ENCODE measurements around the gene TMTC2. TPM values are rescaled to one million over a fixed set of nuclear protein-coding genes. Genes with fewer than 3 reads are reported as not detected.

Gene TMTC2
- 0.54 TPM for polyA plus RNA-seq (2013, experiment 1 of 2)
- 0.64 TPM for polyA plus RNA-seq (2013, experiment 2 of 2)

DNA sequence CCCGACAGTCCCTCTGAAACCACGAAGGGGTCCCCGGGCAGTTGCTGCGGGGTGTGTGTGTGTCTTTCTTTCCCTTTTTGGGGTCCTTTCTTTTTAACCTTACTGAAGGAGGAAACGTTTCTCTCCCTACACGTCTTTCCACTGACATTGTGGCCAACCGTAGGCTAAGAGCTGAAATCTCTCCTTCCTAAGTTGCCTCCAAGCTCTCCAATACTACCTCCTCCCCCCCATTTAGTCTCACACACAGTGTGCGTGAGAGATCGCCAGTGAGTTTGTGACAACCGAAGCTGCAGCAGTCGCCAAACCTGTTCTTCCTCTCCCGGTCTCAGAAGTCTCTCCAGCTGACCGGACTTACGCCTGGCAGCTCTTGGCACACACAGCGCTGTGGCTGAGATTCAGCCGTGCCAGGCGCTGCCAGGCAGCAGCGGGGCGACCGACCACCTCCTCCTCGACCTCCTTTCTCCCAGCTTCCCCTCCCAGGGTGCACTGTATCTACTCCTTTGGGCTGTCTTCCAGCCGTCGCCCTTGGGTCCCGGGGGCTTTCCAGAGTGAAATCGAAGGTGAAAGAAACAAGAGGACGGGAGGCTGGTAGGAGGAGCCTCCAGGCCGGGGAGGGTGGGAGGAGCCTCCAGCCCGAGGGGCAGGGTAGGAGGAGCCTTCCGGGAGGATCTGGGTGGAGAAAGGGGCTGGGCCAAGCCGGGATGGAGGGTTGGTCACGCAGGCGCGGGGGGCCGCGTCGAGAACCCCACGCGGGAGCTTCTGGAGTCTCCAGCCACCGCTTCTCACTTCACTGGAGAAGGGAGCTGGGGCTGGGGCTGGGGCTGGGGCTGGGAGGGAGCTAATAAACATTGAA, at the start of gene TMTC2:
TSS of gene TMTC2 (plus strand) at position 739 of the 853 bp plus-strand sequence.
- Histone ChIP-seq H2BK12ac (ENCODE audit: low read length in 2 of 2) (peak within 1 kb of the TSS in 1 of 2 experiments; percentile 82), H3K4ac (ENCODE audit: low read depth in 1 of 2, low read length in 2 of 2) (no peak within 1 kb of the TSS), H4K8ac (ENCODE audit: low read length) (no peak within 1 kb of the TSS), H3K27me3 (ENCODE audit: control insufficient read depth in 1 of 2, insufficient read depth in 1 of 2, low read length in 2 of 2) (peaks cover 0 to 11% of the 10 kb centered on the region in 2 experiments), H2BK15ac (ENCODE audit: low read depth, poor library complexity, severe bottlenecking) (no peak within 1 kb of the TSS), H3K14ac (ENCODE audit: low read length in 2 of 2) (peak within 1 kb of the TSS in 1 of 2 experiments; percentile 37), H3K79me1 (replicated peaks; ENCODE audit: low read length, poor library complexity, severe bottlenecking) (peaks cover 4% of the 10 kb centered on the region), H4K91ac (ENCODE audit: low read length) (no peak within 1 kb of the TSS), H3K4me2 (ENCODE audit: low read length, poor library complexity, severe bottlenecking) (peak within 1 kb of the TSS; percentile 92), H3K9ac (ENCODE audit: low read length) (peak within 1 kb of the TSS; percentile 91), H3K4me3 (ENCODE audit: insufficient read depth in 1 of 2, low read depth in 1 of 2, low read length in 2 of 2) (peak within 1 kb of the TSS; percentile 71 to 97), H2BK120ac (ENCODE audit: low read depth, low read length) (no peak within 1 kb of the TSS), H3K18ac (ENCODE audit: low read depth in 1 of 2, low read length in 2 of 2) (peak within 1 kb of the TSS; percentile 52 to 55), H3K23ac (ENCODE audit: low read length in 2 of 2) (no peak within 1 kb of the TSS), H3K27ac (ENCODE audit: low read length, poor library complexity, severe bottlenecking) (peak within 1 kb of the TSS; percentile 90), H2AK5ac (ENCODE audit: low read length, severe bottlenecking) (no peak within 1 kb of the TSS), H3K9me3 (ENCODE audit: control insufficient read depth, low read length) (no peaks in the 10 kb centered on the region), H2AFZ (ENCODE audit: low read depth, low read length) (peak within 1 kb of the TSS; percentile 84), H3K4me1 (ENCODE audit: control insufficient read depth, insufficient read depth, low read depth, low read length) (peaks cover 2% of the 10 kb centered on the region), H2BK5ac (ENCODE audit: low read depth, low read length, poor library complexity, severe bottlenecking) (peak within 1 kb of the TSS; percentile 97), H3K36me3 (ENCODE audit: control insufficient read depth in 1 of 2, insufficient read depth in 2 of 2, low read depth in 1 of 2, low read length in 2 of 2) (no peaks in the 10 kb centered on the region)
- DNase-seq: peak; percentile 95
- WGBS: 2% methylated on average over 25 of the region's 39 CpGs

DNA sequence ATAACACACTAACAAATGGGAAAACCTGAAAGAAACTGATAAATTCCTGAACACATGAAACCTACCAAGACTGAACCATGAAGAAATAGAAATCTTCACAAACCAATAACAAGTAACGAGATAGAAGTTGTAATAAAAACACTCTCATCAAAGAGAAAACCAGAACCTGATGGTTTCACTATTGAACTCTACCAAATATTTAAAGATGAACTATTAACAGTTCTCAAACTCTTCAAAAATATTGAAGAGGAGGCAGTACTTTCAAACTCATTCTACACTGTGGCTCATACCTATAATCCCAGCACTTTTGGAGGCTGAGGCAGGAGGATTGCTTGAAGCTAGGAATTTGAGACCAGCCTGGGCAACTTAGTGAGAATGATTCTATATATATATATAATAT, 48.4 kb upstream of the TMTC2 start:
- Histone ChIP-seq H2AK5ac (ENCODE audit: low read length, severe bottlenecking) (no peak overlapping the region), H2BK120ac (ENCODE audit: low read depth, low read length) (no peak overlapping the region), H3K4ac (ENCODE audit: low read depth in 1 of 2, low read length in 2 of 2) (no peak overlapping the region), H3K79me1 (replicated peaks; ENCODE audit: low read length, poor library complexity, severe bottlenecking) (no peaks in the 10 kb centered on the region), H3K36me3 (ENCODE audit: control insufficient read depth in 1 of 2, insufficient read depth in 2 of 2, low read depth in 1 of 2, low read length in 2 of 2) (no peaks in the 10 kb centered on the region), H2BK15ac (ENCODE audit: low read depth, poor library complexity, severe bottlenecking) (no peak overlapping the region), H3K9ac (ENCODE audit: low read length) (no peak overlapping the region), H3K4me3 (ENCODE audit: insufficient read depth in 1 of 2, low read depth in 1 of 2, low read length in 2 of 2) (no peak overlapping the region), H3K23ac (ENCODE audit: low read length in 2 of 2) (no peak overlapping the region), H3K14ac (ENCODE audit: low read length in 2 of 2) (no peak overlapping the region), H4K8ac (ENCODE audit: low read length) (no peak overlapping the region), H2AFZ (ENCODE audit: low read depth, low read length) (no peak overlapping the region), H3K4me2 (ENCODE audit: low read length, poor library complexity, severe bottlenecking) (no peak overlapping the region), H3K18ac (ENCODE audit: low read depth in 1 of 2, low read length in 2 of 2) (no peak overlapping the region), H3K27me3 (ENCODE audit: control insufficient read depth in 1 of 2, insufficient read depth in 1 of 2, low read length in 2 of 2) (no peaks in the 10 kb centered on the region), H3K4me1 (ENCODE audit: control insufficient read depth, insufficient read depth, low read depth, low read length) (no peaks in the 10 kb centered on the region), H2BK5ac (ENCODE audit: low read depth, low read length, poor library complexity, severe bottlenecking) (no peak overlapping the region), H4K91ac (ENCODE audit: low read length) (no peak overlapping the region), H3K9me3 (ENCODE audit: control insufficient read depth, low read length) (no peaks in the 10 kb centered on the region), H3K27ac (ENCODE audit: low read length, poor library complexity, severe bottlenecking) (no peak overlapping the region), H2BK12ac (ENCODE audit: low read length in 2 of 2) (no peak overlapping the region)
- WGBS: 86% methylated on average over 1 of the region's 1 CpG
- DNase-seq: no peak

DNA sequence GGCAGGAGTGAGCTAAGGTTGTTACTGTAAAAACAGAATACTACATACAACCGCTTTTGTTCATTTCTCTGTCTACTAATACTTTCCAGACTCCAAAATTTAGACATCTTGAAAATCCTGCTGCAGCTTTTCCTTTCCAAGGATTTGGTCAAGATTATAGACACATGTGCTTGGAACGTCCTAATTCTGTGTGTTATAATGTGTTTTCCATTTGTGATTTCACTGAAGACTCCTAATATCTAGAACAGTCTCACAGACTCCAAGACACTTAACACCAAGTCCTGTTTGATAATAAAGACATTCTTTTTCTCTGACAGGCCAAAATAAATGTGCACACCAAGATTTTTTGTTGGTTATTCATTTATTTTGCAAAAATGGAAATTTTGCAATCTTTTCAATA, 41.8 kb upstream of the TMTC2 start:
- H2BK120ac ChIP-seq (ENCODE audit: low read depth, low read length): no peak overlapping the region
- H4K8ac ChIP-seq (ENCODE audit: low read length): no peak overlapping the region
- H3K4me3 ChIP-seq (ENCODE audit: insufficient read depth in 1 of 2, low read depth in 1 of 2, low read length in 2 of 2): no peak overlapping the region
- no peak overlapping the region for H2BK12ac ChIP-seq (ENCODE audit: low read length in 2 of 2)
- H3K4ac ChIP-seq (ENCODE audit: low read depth in 1 of 2, low read length in 2 of 2): no peak overlapping the region
- WGBS: 91% methylated on average over 1 of the region's 2 CpGs
- no peak overlapping the region for H3K4me2 ChIP-seq (ENCODE audit: low read length, poor library complexity, severe bottlenecking)
- H3K36me3 ChIP-seq (ENCODE audit: control insufficient read depth in 1 of 2, insufficient read depth in 2 of 2, low read depth in 1 of 2, low read length in 2 of 2): no peaks in the 10 kb centered on the region
- no peak overlapping the region for H3K27ac ChIP-seq (ENCODE audit: low read length, poor library complexity, severe bottlenecking)
- no peaks in the 10 kb centered on the region for H3K9me3 ChIP-seq (ENCODE audit: control insufficient read depth, low read length)
- no peak overlapping the region for H2BK5ac ChIP-seq (ENCODE audit: low read depth, low read length, poor library complexity, severe bottlenecking)
- no peak overlapping the region for H2BK15ac ChIP-seq (ENCODE audit: low read depth, poor library complexity, severe bottlenecking)
- DNase-seq: no peak
- no peak overlapping the region for H3K14ac ChIP-seq (ENCODE audit: low read length in 2 of 2)
- no peak overlapping the region for H4K91ac ChIP-seq (ENCODE audit: low read length)
- no peak overlapping the region for H2AK5ac ChIP-seq (ENCODE audit: low read length, severe bottlenecking)
- no peak overlapping the region for H2AFZ ChIP-seq (ENCODE audit: low read depth, low read length)
- no peak overlapping the region for H3K9ac ChIP-seq (ENCODE audit: low read length)
- H3K18ac ChIP-seq (ENCODE audit: low read depth in 1 of 2, low read length in 2 of 2): no peak overlapping the region
- H3K4me1 ChIP-seq (ENCODE audit: control insufficient read depth, insufficient read depth, low read depth, low read length): no peaks in the 10 kb centered on the region
- no peaks in the 10 kb centered on the region for H3K27me3 ChIP-seq (ENCODE audit: control insufficient read depth in 1 of 2, insufficient read depth in 1 of 2, low read length in 2 of 2)
- H3K79me1 ChIP-seq (replicated peaks; ENCODE audit: low read length, poor library complexity, severe bottlenecking): no peaks in the 10 kb centered on the region
- H3K23ac ChIP-seq (ENCODE audit: low read length in 2 of 2): no peak overlapping the region

DNA sequence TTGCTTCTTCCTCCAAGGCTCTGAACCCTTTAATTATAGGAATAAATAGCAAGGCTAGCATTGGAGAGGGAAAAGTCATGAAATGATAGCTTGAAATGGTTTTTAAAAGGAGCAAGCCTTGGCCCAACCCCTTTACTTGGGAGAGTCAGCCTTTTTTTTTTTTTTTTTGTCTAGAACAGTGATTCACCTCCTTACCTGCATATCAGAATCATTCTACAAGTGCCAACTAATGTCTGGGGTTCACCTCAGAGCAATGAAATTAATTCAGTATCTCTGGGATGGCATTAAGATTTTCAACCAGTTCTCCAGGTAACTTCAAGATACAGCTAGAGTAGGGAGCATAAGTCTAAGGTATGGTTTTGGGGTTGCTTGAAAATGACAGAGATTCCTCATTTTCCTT, 41.3 kb upstream of the TMTC2 start:
- H3K36me3 ChIP-seq (ENCODE audit: control insufficient read depth in 1 of 2, insufficient read depth in 2 of 2, low read depth in 1 of 2, low read length in 2 of 2): no peaks in the 10 kb centered on the region
- H3K4me3 ChIP-seq (ENCODE audit: insufficient read depth in 1 of 2, low read depth in 1 of 2, low read length in 2 of 2): no peak overlapping the region
- no peak overlapping the region for H2AFZ ChIP-seq (ENCODE audit: low read depth, low read length)
- H2BK120ac ChIP-seq (ENCODE audit: low read depth, low read length): no peak overlapping the region
- no peak overlapping the region for H4K91ac ChIP-seq (ENCODE audit: low read length)
- no peak overlapping the region for H2BK12ac ChIP-seq (ENCODE audit: low read length in 2 of 2)
- H3K4me2 ChIP-seq (ENCODE audit: low read length, poor library complexity, severe bottlenecking): no peak overlapping the region
- H3K14ac ChIP-seq (ENCODE audit: low read length in 2 of 2): no peak overlapping the region
- no peak for DNase-seq
- no peaks in the 10 kb centered on the region for H3K27me3 ChIP-seq (ENCODE audit: control insufficient read depth in 1 of 2, insufficient read depth in 1 of 2, low read length in 2 of 2)
- H3K18ac ChIP-seq (ENCODE audit: low read depth in 1 of 2, low read length in 2 of 2): no peak overlapping the region
- no peak overlapping the region for H3K23ac ChIP-seq (ENCODE audit: low read length in 2 of 2)
- H3K4me1 ChIP-seq (ENCODE audit: control insufficient read depth, insufficient read depth, low read depth, low read length): no peaks in the 10 kb centered on the region
- no peak overlapping the region for H3K27ac ChIP-seq (ENCODE audit: low read length, poor library complexity, severe bottlenecking)
- no peaks in the 10 kb centered on the region for H3K79me1 ChIP-seq (replicated peaks; ENCODE audit: low read length, poor library complexity, severe bottlenecking)
- no peak overlapping the region for H3K9ac ChIP-seq (ENCODE audit: low read length)
- H4K8ac ChIP-seq (ENCODE audit: low read length): no peak overlapping the region
- no peak overlapping the region for H3K4ac ChIP-seq (ENCODE audit: low read depth in 1 of 2, low read length in 2 of 2)
- no peak overlapping the region for H2BK15ac ChIP-seq (ENCODE audit: low read depth, poor library complexity, severe bottlenecking)
- H3K9me3 ChIP-seq (ENCODE audit: control insufficient read depth, low read length): no peaks in the 10 kb centered on the region
- H2AK5ac ChIP-seq (ENCODE audit: low read length, severe bottlenecking): no peak overlapping the region
- H2BK5ac ChIP-seq (ENCODE audit: low read depth, low read length, poor library complexity, severe bottlenecking): no peak overlapping the region

Measured in mesenchymal stem cell (in vitro differentiated cells and primary cell).